GM23338 (cell line): ENCODE measurements around the gene HDAC10.

ENCODE experiments used
- EZH2 ChIP-seq: fragments of 200-600 bp; sonication (generic); IDR thresholded peaks from one replicate; pipeline ENCODE4 v1.8.0; 2017; ENCODE audit warnings: antibody characterized with exemption, mild to moderate bottlenecking, low read depth; ENCODE audit not compliant: unreplicated experiment
- EZH2phosphoT487 ChIP-seq: fragments of 200-600 bp; sonication (generic); IDR thresholded peaks from one replicate; pipeline ENCODE4 v1.8.1; 2018; ENCODE audit warnings: antibody characterized with exemption; ENCODE audit not compliant: unreplicated experiment
- JUNB ChIP-seq: IDR thresholded peaks from one replicate; pipeline ENCODE4 v1.6.1; 2016; ENCODE audit warnings: antibody characterized with exemption; ENCODE audit not compliant: unreplicated experiment
- NANOG ChIP-seq: IDR thresholded peaks from 2 replicates; pipeline ENCODE4 v1.6.1; 2016; ENCODE audit warnings: antibody characterized with exemption, borderline replicate concordance
- POLR2AphosphoS5 ChIP-seq: IDR thresholded peaks from 2 replicates; pipeline ENCODE4 v1.6.1; 2016; ENCODE audit warnings: antibody characterized with exemption, low read depth
- ZNF114 ChIP-seq: fragments of 250-450 bp; sonication (Bioruptor Pico); IDR thresholded peaks from 2 replicates; pipeline ENCODE4 v1.5.0; 2020; ENCODE audit warnings: mild to moderate bottlenecking, moderate library complexity
- ZNF331 ChIP-seq: fragments of 250-450 bp; sonication (Bioruptor Pico); IDR thresholded peaks from 2 replicates; pipeline ENCODE4 v1.5.0; 2020; ENCODE audit warnings: low read depth, mild to moderate bottlenecking, moderate library complexity
- TF ChIP-seq, protein P1 (sequence below), 2 experiments: fragments of 200-600 bp in 1 of 2; sonication (generic) in 1 of 2; conservative IDR thresholded peaks; 2 replicates each; pipeline versions ENCODE4 v1.5.1 to v1.6.1; 2016 to 2017; ENCODE audit warnings: antibody characterized with exemption in 2 of 2, low read depth in 2 of 2, mild to moderate bottlenecking in 2 of 2, moderate library complexity in 1 of 2
- TF ChIP-seq, protein P2 (sequence below): IDR thresholded peaks from one replicate; pipeline ENCODE4 v1.6.1; 2018; ENCODE audit warnings: antibody characterized with exemption; ENCODE audit not compliant: unreplicated experiment

GRCh38 chr22:50292643-50293440 is 41.8 kb upstream of the HDAC10 start:
- TF ChIP-seq, protein P1, sequence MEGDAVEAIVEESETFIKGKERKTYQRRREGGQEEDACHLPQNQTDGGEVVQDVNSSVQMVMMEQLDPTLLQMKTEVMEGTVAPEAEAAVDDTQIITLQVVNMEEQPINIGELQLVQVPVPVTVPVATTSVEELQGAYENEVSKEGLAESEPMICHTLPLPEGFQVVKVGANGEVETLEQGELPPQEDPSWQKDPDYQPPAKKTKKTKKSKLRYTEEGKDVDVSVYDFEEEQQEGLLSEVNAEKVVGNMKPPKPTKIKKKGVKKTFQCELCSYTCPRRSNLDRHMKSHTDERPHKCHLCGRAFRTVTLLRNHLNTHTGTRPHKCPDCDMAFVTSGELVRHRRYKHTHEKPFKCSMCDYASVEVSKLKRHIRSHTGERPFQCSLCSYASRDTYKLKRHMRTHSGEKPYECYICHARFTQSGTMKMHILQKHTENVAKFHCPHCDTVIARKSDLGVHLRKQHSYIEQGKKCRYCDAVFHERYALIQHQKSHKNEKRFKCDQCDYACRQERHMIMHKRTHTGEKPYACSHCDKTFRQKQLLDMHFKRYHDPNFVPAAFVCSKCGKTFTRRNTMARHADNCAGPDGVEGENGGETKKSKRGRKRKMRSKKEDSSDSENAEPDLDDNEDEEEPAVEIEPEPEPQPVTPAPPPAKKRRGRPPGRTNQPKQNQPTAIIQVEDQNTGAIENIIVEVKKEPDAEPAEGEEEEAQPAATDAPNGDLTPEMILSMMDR (conservative IDR thresholded peaks at IDR 0.05; ENCODE audit: low read depth in 2 of 2): no peak
- no peak for TF ChIP-seq EZH2
- no peak for TF ChIP-seq EZH2phosphoT487
- no peak for TF ChIP-seq POLR2AphosphoS5
- no peak for TF ChIP-seq JUNB
- TF ChIP-seq NANOG: no peak
- no peak for TF ChIP-seq ZNF114
- TF ChIP-seq, protein P2, sequence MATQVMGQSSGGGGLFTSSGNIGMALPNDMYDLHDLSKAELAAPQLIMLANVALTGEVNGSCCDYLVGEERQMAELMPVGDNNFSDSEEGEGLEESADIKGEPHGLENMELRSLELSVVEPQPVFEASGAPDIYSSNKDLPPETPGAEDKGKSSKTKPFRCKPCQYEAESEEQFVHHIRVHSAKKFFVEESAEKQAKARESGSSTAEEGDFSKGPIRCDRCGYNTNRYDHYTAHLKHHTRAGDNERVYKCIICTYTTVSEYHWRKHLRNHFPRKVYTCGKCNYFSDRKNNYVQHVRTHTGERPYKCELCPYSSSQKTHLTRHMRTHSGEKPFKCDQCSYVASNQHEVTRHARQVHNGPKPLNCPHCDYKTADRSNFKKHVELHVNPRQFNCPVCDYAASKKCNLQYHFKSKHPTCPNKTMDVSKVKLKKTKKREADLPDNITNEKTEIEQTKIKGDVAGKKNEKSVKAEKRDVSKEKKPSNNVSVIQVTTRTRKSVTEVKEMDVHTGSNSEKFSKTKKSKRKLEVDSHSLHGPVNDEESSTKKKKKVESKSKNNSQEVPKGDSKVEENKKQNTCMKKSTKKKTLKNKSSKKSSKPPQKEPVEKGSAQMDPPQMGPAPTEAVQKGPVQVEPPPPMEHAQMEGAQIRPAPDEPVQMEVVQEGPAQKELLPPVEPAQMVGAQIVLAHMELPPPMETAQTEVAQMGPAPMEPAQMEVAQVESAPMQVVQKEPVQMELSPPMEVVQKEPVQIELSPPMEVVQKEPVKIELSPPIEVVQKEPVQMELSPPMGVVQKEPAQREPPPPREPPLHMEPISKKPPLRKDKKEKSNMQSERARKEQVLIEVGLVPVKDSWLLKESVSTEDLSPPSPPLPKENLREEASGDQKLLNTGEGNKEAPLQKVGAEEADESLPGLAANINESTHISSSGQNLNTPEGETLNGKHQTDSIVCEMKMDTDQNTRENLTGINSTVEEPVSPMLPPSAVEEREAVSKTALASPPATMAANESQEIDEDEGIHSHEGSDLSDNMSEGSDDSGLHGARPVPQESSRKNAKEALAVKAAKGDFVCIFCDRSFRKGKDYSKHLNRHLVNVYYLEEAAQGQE: no peak
- TF ChIP-seq ZNF331 (CRISPR knock-in tag): no peak
